Natural killer cell (primary cell): Measurements from ENCODE around the gene PDE2A. TPM values are rescaled to one million over a fixed set of nuclear protein-coding genes. Genes with fewer than 3 reads are reported as not detected.
A peak's percentile ranks its signal among the peaks of the same experiment; 100 is the strongest.

Source experiments
- ATAC-seq, 3 donors: fragments of 150-1000 bp in 2 of 3; fragments of 200-7000 bp in 1 of 3; cut with Tn5 transposase; 1 replicate in 1 of 3; 2 replicates in 2 of 3; pipeline ENCODE4 v1.10.0; 2021; ENCODE audit warnings: mild to moderate bottlenecking in 2 of 3, moderate library complexity in 2 of 3
- DNase-seq, 2 donors: peaks; one replicate each; pipeline versions ENCODE4 v3.0.0 to v3.0.0-alpha.2; 2013 to 2021; ENCODE audit warnings: mixed read lengths in 1 of 2
- H3K27ac ChIP-seq: one replicate; pipeline ENCODE4 v1.5.1; 2013; ENCODE audit warnings: mild to moderate bottlenecking, low read length
- H3K27me3 ChIP-seq: one replicate; pipeline ENCODE4 v1.6.1; 2013; ENCODE audit warnings: low read length; ENCODE audit not compliant: control insufficient read depth, insufficient read depth
- H3K36me3 ChIP-seq: one replicate; pipeline ENCODE4 v1.6.1; 2013; ENCODE audit warnings: low read length; ENCODE audit not compliant: control insufficient read depth, insufficient read depth
- H3K4me1 ChIP-seq: one replicate; pipeline ENCODE4 v1.6.1; 2013; ENCODE audit warnings: low read length; ENCODE audit not compliant: control insufficient read depth, insufficient read depth
- H3K4me3 ChIP-seq: one replicate; pipeline ENCODE4 v1.5.1; 2013; ENCODE audit warnings: low read length
- H3K9me3 ChIP-seq: one replicate; pipeline ENCODE4 v1.6.1; 2013; ENCODE audit warnings: low read length; ENCODE audit not compliant: control insufficient read depth, insufficient read depth
- H3K27ac Mint-ChIP-seq, 2 donors: one replicate each; pipeline ENCODE4 v1.8.0; 2022; ENCODE audit warnings: mild to moderate bottlenecking in 2 of 2, mixed read lengths in 2 of 2, moderate library complexity in 1 of 2
- H3K27me3 Mint-ChIP-seq, 2 donors: one replicate each; pipeline ENCODE4 v1.8.0; 2022; ENCODE audit warnings: low read depth in 2 of 2, mixed read lengths in 2 of 2
- H3K36me3 Mint-ChIP-seq: one replicate; pipeline ENCODE4 v1.8.0; 2022; ENCODE audit warnings: mixed read lengths
- H3K4me1 Mint-ChIP-seq, 2 donors: one replicate each; pipeline ENCODE4 v1.8.0; 2022; ENCODE audit warnings: mixed read lengths in 2 of 2
- H3K4me3 Mint-ChIP-seq: one replicate; pipeline ENCODE4 v1.8.0; 2022; ENCODE audit warnings: mild to moderate bottlenecking, moderate library complexity, mixed read lengths
- H3K9me3 Mint-ChIP-seq, 2 donors: one replicate each; pipeline ENCODE4 v1.8.0; 2022; ENCODE audit warnings: mixed read lengths in 2 of 2
- CTCF ChIP-seq: fragments of 200-600 bp; IDR thresholded peaks from one replicate; pipeline ENCODE4 v1.8.0; 2022; ENCODE audit warnings: antibody characterized with exemption
- WGBS: methylation state at CpG from one replicate; pipeline ENCODE4 v1.1.7; 2013; ENCODE audit warnings: missing lambda C conversion rate; ENCODE audit not compliant: insufficient coverage; 5-methylcytosine and 5-hydroxymethylcytosine counted together
- intact Hi-C: fragments of 100-400 bp; cut with micrococcal nuclease; formaldehyde crosslinking; loops from one replicate; pipeline ENCODE4 v1.14.2; 2022
- total RNA-seq, 4 donors: library from RNA; stranded (reverse); fragments of 120-200 nt in 1 of 4; gene quantifications; one replicate each; pipeline versions ENCODE4 v1.2.3 to v1.2.4, GENCODE V29; 2013 to 2022

The PDE2A gene
- total RNA-seq, 3 donors from 2014 or later (not counting 1 experiment from before 2014, with no cell fraction given): 8.7 to 11.9 (median 9.0) TPM

GRCh38 chr11:72583177-72583553, 91.1 kb downstream of the PDE2A start:
- peak overlapping the region; percentile 71 for H3K4me3 Mint-ChIP-seq
- no peak for DNase-seq
- WGBS: 92% methylated on average over 2 of the region's 2 CpGs
- Histone ChIP-seq H3K4me1 (peaks cover 22% of the 10 kb centered on the region), H3K4me3 (no peak overlapping the region), H3K9me3 (no peaks in the 10 kb centered on the region), H3K36me3 (no peaks in the 10 kb centered on the region), H3K27ac (no peak overlapping the region), H3K27me3 (peaks cover 13% of the 10 kb centered on the region)
- no peaks in the 10 kb centered on the region for H3K9me3 Mint-ChIP-seq
- peaks cover 24 to 38% of the 10 kb centered on the region in 2 donors for H3K4me1 Mint-ChIP-seq
- intact Hi-C loops: loop anchor here (10.0 kb wide), 1 partner anchor 262 kb away; no protein-coding TSS in a partner anchor
- no peak for ATAC-seq
- no peaks in the 10 kb centered on the region for H3K36me3 Mint-ChIP-seq
- peak overlapping the region in 1 of 2 donors; percentile 78 for H3K27ac Mint-ChIP-seq
- TF ChIP-seq CTCF: no peak
- H3K27me3 Mint-ChIP-seq: peaks cover 15 to 18% of the 10 kb centered on the region in 2 donors

- WGBS: 94% methylated on average over 14 of the region's 14 CpGs
- TF ChIP-seq CTCF: no peak
- DNase-seq: no peak
- H3K36me3 ChIP-seq: no peaks in the 10 kb centered on the region
- intact Hi-C loops: loop anchor here (10.0 kb wide), 1 partner anchor 262 kb away; no protein-coding TSS in a partner anchor
- Mint-ChIP-seq H3K4me1 (peaks cover 24 to 32% of the 10 kb centered on the region in 2 donors), H3K4me3 (no peak overlapping the region), H3K27ac (peak overlapping the region in 1 of 2 donors; percentile 6), H3K36me3 (no peaks in the 10 kb centered on the region), H3K9me3 (no peaks in the 10 kb centered on the region), H3K27me3 (peaks cover 8 to 11% of the 10 kb centered on the region in 2 donors)
- no peaks in the 10 kb centered on the region for H3K9me3 ChIP-seq
- no peak for ATAC-seq
- H3K4me1 ChIP-seq: peaks cover 22% of the 10 kb centered on the region
- no peak overlapping the region for H3K27ac ChIP-seq
- peaks cover 13% of the 10 kb centered on the region for H3K27me3 ChIP-seq
- H3K4me3 ChIP-seq: no peak overlapping the region
These were observed 91.7 kb downstream of the PDE2A start for GRCh38 chr11:72582206-72583176.

GRCh38 chr11:72581067-72581466, 93.2 kb downstream of the PDE2A start:
- Histone ChIP-seq H3K4me3 (no peak overlapping the region), H3K9me3 (no peaks in the 10 kb centered on the region), H3K36me3 (no peaks in the 10 kb centered on the region), H3K27ac (no peak overlapping the region), H3K27me3 (peaks cover 11% of the 10 kb centered on the region), H3K4me1 (peaks cover 20% of the 10 kb centered on the region)
- Mint-ChIP-seq H3K36me3 (no peaks in the 10 kb centered on the region), H3K4me3 (no peak overlapping the region), H3K27ac (peak overlapping the region in 1 of 2 donors; percentile 12), H3K4me1 (peaks cover 18 to 22% of the 10 kb centered on the region in 2 donors), H3K9me3 (no peaks in the 10 kb centered on the region), H3K27me3 (peaks cover 0 to 6% of the 10 kb centered on the region in 2 donors)
- DNase-seq (no peak), ATAC-seq (no peak)
- no peak for TF ChIP-seq CTCF
- WGBS: 62% methylated on average over 4 of the region's 5 CpGs
- intact Hi-C loops: loop anchor here (10.0 kb wide), 1 partner anchor 264 kb away; no protein-coding TSS in a partner anchor
